ENCODE results near the gene CRISP3.
"Not testable (repeated sequence)": the region's sequence is repeated elsewhere in the genome, so short reads cannot be mapped to it uniquely, and the experiment has no call there.

CRISP3 gene, protein sequence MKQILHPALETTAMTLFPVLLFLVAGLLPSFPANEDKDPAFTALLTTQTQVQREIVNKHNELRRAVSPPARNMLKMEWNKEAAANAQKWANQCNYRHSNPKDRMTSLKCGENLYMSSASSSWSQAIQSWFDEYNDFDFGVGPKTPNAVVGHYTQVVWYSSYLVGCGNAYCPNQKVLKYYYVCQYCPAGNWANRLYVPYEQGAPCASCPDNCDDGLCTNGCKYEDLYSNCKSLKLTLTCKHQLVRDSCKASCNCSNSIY

DNA sequence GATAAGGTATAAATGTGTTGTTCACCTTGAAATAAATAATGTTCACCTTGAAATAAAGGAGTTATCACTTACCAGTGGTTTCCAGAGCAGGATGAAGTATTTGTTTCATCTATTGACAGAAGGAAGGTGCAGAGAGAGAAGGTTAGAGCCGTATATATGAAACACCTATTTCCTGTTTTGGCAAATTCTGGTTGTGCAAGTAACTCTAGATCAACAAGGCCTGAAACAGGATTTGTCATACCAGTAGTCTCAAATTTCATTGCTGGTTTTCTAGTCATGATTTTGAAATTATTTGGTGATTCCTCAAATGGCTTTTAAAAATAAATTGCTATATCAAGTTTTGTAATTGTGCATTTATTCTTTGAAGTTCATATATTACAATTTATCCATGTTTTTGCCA is at the start of gene CRISP3:
Gene CRISP3, minus strand, starts transcription at position 130 of the 400 bp plus-strand sequence. Its CDS starts 21 bp downstream, at position 109.
- DNase-seq (ENCODE audit: low read depth) = no peak
- no peak within 1 kb of the TSS for H3K4me3 ChIP-seq (ENCODE audit: low read depth, low read length)

DNA sequence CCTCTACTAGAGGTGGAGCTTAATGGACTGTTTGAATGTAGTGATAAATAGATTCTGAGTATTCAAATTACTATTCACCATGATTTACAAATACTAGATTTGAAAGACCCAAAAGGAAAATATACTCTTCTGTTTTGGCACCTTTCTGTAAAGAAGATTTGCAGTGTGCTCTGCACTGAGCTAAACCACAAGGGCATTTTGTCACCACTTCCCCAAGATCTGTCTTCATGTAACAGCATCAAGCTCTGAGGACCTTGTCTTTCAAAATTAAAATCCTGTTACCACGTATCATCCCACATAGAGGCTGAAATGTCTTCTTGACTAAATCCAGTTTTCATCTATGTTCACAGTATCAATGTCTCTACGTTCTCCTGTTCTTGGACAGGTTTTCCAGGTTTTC is 46.2 kb upstream of the CRISP3 start:
- DNase-seq (ENCODE audit: low read depth) = no peak
- no peak overlapping the region for H3K4me3 ChIP-seq (ENCODE audit: low read depth, low read length)

DNA sequence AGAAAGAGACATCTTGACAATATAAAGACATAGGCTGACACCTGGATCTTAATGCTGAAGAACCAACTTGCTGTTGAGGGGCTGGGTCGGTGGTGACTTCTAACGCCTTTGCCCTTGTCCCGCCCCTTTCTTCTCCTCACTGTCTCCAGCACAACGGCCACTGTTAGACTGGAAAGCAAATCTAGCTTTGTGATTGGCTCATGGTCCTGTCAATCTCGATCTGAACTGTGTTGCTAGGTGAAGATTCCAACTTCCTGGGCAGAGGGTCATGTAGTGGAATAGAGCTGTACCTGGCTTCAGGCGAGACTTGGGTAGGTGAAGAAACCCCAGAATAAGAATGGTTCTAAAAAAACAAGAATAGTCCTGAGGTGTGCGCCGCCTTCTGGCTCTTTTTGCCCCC is 43.0 kb upstream of the CRISP3 start, which contains the start of gene PGK2:
Gene PGK2, minus strand, starts transcription at position 110 of the 400 bp plus-strand sequence. Its CDS starts 98 bp downstream, at position 12.
- DNase-seq (ENCODE audit: low read depth) = no peak
- H3K4me3 ChIP-seq (ENCODE audit: low read depth, low read length) = no peak within 1 kb of the TSS

DNA sequence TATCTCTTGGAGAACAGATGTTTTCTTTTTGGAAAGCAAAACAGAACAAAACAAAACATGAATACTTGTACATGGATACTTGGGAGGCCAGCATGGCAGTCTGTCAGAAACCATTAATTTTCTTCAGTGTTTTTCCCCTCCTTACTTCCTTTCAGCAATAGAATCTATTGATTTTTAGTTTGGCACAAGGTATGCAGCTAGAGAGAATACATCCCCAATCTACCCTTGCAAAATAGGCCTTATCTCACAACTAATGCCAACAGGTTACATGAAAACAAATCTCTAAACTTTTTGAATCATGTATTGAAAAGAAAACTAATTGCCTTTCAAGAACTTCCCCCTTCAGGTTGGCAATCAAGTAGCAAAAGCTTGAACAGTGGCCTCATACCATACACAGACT is 40.1 kb upstream of the CRISP3 start:
- DNase-seq (ENCODE audit: low read depth) = no peak

DNA sequence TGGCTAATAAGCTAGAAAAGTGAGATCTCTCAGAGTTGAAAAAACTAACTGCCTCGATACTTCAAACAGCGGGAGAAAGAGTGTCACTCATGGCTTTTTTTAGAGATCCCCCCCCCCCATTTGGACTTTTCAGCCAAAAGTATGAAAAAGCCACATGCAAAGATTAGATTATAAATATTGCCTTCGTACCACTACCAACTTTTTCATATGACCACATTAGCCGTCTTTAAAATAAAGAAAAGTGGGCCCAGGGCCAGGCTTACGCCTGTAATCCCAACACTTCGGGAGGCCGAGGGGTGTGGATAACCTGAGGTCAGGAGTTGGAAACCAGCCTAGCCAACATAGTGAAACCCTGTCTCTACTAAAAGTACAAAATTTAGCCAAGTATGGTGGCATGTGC is 38.5 kb upstream of the CRISP3 start:
- H3K4me3 ChIP-seq (ENCODE audit: low read depth, low read length) = no peak overlapping the region
- DNase-seq (ENCODE audit: low read depth) = no peak

More for the DNA sequence above, 40.1 kb upstream of the CRISP3 start:
- no peak overlapping the region for H3K4me3 ChIP-seq (ENCODE audit: low read depth, low read length)

DNA sequence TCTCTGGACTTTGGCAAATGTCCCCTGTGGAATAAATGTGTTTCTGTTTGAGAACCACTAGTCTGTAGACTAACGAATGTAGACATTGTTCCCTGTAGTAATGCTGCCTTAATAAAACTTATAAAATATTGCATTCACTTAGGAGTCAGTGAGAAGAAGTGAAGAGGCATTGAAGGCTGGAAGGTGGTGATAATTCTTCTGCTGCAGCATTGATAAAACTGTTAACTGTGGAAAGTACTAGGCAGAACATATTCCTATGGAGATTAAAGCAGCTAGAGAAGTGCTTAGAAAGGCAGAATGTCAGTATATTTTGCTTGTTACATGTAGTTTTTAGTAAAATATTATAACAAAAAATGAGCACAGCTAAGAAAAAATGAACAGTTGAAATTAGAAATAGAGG is 38.1 kb upstream of the CRISP3 start:
- no peak for DNase-seq (ENCODE audit: low read depth)
- H3K4me3 ChIP-seq (ENCODE audit: low read depth, low read length) = no peak overlapping the region

DNA sequence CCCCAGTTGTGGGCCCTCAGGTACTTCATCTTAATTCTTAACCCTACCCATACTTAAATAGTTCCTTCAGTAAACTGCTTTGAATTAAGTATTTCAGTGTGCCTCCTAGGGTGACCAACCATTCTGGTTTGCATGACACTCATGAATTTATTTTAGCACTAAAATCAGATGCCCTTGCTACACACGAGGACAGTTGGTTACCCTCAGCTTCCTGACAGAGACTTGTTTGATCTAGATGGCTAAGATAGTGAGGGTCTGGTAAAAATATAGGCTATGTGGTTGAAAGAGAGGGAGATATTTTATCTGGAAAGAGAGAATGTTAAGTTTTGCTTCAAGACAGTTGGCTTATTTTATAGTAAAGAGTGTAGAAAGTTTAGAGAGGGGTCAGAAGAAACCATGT is 32.3 kb upstream of the CRISP3 start:
- no peak for DNase-seq (ENCODE audit: low read depth)
- H3K4me3 ChIP-seq (ENCODE audit: low read depth, low read length) = no peak overlapping the region

DNA sequence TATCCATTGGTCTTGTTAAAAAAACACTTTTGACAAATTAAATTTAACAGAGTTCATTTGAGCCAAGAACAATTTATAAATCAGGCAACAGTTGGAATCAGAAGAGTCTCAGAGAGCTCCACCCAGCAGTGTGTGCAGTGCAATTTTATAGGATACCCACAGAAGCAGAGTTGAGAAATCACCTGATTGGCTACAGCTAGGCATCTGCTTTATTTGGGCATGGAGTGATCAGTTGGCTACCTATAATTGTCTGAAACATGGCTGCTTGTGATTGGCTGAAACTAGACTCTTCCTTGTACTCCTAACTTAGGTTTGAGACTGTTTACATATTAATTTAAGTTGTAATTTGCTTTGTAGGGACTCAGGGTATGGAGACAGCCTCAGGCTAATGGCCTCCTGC is 30.9 kb upstream of the CRISP3 start:
- no peak for DNase-seq (ENCODE audit: low read depth)
- no peak overlapping the region for H3K4me3 ChIP-seq (ENCODE audit: low read depth, low read length)

DNA sequence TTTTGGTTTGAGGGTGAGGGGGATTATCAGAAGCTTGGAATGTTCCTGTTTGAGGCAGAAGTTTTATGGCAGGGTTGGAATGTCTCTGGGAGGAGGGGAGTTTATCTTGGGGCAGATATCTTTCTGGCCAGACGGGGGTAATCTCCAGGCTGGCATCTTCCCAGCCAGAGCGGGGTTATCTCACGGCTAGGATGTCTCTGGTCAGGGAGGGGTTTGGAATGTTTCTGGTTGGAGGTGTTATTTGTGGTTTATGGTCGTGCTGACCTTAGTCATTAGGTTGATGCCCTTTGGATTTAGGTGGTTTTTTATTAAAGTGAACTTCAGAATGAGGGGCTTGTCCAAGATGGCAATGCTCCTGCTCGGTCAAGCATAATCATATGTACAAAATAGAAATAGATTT is 28.1 kb upstream of the CRISP3 start:
- H3K4me3 ChIP-seq (ENCODE audit: low read depth, low read length) = no peak overlapping the region
- no peak for DNase-seq (ENCODE audit: low read depth)

DNA sequence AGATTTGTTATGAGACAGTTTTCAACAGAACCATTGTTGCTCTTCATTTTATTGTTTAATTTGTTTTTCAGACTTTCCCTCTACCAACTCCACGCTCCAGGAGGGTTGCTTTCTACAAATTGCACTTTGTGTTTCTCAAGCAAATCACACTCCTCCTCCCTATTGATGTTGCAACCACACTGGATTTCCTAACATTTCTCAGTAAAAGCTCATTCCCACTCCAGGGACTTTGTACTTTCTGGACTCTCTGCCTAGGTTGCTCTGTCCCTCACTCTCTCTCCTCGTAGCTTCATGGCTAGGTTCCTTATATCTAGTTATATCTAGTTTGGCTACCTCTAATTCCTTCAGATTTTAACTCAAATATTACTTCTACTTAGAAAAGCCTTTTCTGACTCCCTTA is 22.6 kb upstream of the CRISP3 start:
- no peak overlapping the region for H3K4me3 ChIP-seq (ENCODE audit: low read depth, low read length)
- DNase-seq (ENCODE audit: low read depth) = no peak

DNA sequence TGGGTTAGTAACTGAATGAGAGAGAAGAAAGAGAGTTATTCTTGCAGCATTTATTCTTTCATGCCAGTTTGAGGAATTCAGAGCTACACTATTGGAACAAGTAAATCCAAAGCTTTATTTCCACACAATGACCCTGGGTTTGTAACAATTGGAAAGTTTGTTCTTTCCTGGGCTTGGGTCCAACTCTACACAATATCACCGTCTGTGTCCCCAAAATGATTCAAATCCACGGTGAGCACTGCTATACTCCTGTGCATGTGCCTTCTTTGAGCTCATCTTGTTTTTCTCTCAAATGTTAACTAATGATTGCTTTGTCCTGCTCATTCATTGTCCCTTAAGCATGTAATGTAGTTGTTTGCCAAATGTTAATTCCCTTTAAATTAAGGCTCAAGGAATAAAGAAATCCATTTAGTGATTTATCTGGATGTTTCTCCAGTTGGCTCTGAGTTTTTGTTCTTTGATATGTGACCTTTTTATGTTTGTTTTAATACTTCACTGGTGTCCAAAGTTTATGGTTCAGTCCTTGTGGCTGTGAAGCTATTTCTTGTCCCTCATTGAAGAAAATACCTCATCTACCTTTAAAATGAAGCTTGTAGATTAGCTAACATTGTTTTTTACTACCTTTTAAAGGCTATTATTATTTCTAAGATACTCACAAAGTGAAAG is 20.5 kb upstream of the CRISP3 start:
- H3K4me3 ChIP-seq (ENCODE audit: low read depth, low read length) = no peak overlapping the region
- no peak for DNase-seq (ENCODE audit: low read depth)

DNA sequence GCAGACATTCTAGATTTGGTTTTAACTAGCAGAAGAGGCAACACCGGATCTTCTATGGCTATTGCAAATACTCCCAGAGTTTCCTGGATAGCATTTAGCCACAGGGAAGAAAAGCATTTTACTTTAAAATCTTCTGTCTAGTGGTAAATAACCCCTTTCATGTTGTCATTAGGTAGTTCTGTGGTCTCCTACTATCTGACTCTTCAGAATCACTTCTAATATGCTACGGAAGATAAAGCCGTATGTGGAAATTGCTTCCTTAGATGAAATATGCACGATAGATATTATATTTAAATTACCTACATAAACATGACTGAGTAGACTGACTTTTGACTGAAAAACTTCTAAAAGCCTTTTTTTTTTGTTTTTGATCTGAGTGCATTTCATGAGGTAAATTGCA is 759 bp downstream of the CRISP3 start:
- no peak for DNase-seq (ENCODE audit: low read depth)
- H3K4me3 ChIP-seq (ENCODE audit: low read depth, low read length) = no peak overlapping the region

DNA sequence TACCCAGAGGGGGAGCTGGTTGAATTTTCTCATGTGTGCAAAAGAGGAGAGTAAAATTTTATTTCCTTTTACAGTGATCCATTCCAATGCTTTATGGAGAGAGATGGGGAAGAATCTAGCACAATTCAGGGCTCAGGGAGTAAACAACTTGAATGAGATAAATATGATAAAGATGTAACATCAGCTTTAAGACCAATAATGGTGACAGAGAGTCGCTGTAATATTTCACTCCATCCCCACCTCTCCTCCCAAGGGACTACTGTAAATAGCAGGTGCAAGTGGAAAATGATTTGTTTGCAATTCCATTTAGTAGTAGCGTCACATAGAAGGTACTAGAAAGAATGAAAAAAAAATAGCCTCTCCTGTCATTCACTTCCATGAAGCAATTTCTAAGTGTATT is 4.8 kb downstream of the CRISP3 start:
- DNase-seq (ENCODE audit: low read depth) = no peak
- H3K4me3 ChIP-seq (ENCODE audit: low read depth, low read length) = no peak overlapping the region

DNA sequence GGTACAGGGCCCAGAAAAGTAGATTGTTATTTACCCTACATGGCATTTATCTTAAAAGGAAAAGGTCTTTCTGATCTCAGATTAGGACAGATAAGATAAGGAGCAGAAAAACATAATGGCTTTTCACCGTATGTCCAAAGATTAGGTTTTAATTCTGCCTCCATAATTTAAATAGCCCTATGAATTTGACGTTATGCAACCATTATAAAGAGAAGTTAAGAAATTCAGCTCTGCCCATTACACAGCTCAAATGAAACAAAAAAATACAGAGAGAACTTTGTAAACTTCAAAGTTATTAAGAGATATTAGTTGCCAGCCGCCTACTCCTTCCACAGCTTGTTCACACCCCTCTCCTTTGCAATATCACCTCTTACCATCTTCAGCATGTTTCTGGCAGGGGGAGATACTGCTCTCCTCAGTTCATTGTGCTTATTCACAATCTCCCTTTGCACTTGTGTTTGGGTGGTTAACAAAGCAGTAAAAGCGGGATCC is 8.1 kb downstream of the CRISP3 start:
- H3K4me3 ChIP-seq (ENCODE audit: low read depth, low read length) = no peak overlapping the region
- no peak for DNase-seq (ENCODE audit: low read depth)

DNA sequence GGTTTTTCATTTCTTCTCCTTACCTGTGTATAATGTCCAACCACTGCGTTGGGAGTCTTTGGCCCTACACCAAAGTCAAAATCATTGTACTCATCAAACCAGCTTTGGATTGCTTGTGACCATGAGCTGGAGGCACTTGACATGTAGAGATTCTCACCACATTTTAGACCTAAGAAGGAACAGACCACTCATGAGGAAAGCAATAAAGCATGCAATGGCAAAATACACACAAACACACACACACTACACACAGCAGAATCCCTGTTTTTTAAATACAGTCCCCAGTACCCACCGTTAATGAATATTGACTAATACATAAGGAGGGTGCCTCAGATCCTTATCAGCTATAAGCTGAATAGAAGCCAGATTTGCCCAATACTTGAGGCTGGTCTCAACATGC is 10.5 kb downstream of the CRISP3 start:
- no peak overlapping the region for H3K4me3 ChIP-seq (ENCODE audit: low read depth, low read length)
- no peak for DNase-seq (ENCODE audit: low read depth)

DNA sequence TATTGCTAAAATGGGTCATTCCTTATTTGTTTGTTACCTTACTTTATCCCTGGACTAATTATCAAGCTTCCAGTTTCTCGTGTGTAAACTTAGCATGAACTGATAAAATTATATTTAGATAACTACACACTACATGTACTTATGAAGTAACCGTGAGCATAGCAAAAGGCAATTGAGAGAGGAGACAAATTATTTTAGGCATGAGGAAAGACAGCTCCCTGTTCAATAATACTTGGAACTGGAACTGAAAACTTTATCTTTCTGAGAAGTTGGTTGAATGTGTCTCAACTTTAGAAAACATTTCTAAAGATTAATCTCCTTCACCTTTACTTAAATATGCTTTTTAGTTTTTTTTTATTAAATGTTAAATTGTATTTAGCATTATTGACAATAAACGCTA is 11.4 kb downstream of the CRISP3 start:
- DNase-seq (ENCODE audit: low read depth) = no peak
- H3K4me3 ChIP-seq (ENCODE audit: low read depth, low read length) = no peak overlapping the region

DNA sequence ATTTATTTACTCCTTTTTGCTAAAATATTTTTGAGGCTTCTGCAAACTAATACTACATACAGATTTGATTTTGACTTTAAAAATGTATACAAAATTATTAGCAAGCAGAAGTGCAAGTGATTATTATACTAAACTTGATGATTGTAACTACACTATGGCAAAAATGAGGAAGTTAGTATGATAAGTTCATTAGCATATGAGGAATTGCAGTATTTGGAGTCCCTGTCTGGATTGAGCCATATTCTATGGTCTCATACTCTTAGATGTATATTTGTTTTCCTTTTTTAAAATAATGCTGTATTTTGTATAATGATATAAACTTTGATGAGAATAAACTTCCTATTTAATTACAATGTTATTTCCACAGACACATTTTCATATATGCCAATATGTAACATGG is 13.9 kb downstream of the CRISP3 start:
- DNase-seq (ENCODE audit: low read depth) = no peak
- no peak overlapping the region for H3K4me3 ChIP-seq (ENCODE audit: low read depth, low read length)

DNA sequence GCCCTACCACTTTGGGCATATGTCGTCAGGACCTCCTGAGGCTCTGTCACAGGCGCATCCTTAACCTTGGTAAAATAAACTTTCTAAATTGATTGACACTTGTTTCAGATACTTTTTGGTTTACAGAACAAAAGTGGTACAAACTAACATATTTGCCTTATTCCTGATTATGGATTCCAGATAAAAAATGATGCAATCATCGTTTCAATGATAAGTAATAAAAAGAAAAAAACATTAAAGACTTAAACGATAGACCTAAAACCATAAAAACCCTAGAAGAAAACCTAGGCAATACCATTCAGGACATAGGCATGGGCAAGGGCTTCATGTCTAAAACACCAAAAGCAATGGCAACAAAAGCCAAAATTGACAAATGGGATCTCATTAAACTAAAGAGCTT is 20.3 kb downstream of the CRISP3 start:
- DNase-seq (ENCODE audit: low read depth); H3K4me3 ChIP-seq (ENCODE audit: low read depth, low read length): not testable (repeated sequence)

DNA sequence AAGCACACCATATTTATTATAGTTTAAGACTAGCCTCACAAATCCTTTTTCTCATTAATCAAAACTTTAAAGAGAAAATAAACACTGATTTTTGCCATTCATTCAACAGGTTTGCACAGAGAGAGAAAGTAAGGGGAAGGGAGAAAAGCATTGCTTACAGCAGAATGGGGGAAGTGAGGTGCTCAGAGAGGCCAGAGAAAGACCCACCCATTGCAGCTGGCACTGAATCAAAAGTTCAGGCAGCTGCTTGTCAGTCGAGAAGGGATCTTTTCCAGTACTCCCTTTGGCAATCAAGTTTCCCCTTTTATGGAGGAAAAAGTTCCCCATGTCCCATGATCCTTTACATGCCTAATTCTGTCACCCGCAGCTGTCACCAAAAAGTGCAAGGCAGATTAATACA is 22.9 kb downstream of the CRISP3 start:
- H3K4me3 ChIP-seq (ENCODE audit: low read depth, low read length) = no peak overlapping the region
- DNase-seq (ENCODE audit: low read depth) = no peak

DNA sequence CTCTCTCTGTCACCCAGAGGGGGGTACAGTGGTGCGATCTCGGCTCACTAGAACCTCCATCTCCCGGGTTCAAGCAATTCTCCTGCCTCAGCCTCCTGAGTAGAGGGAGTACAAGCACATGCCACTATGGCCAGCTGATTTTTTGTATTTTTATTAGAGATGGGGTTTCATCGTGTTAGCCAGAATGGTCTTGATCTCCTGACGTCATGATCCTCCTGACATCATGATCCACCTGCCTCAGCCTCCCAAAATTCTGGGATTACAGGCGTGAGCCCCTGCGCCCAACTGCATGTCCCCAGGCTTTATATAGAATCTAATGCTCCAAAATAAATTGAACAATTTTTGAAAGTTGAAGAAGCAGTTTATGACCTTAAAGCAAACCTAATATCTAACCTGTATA is 23.8 kb downstream of the CRISP3 start:
- DNase-seq (ENCODE audit: low read depth) = no peak
- no peak overlapping the region for H3K4me3 ChIP-seq (ENCODE audit: low read depth, low read length)

DNA sequence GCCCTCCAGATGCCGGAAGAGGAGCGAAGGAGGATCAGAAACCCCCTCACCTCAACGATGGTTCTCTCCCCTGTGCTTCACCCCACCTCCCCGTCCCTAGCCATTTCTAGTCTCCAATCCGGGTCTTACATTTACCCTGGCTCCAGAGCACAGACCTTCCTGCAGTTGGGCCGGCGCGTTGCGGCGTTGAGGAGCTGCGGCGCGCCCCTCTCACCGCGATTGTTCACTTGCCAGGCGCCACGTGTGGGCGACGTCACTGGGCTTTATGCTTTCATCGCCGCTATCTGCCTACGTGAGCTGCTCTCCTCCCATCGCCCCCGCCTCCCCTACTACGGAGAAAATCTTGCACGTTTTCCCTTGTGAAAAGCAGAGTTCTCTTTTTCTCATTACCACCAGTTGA is 30.8 kb downstream of the CRISP3 start, which contains the start of gene CRISP2:
Gene CRISP2, minus strand, starts transcription at position 198 of the 400 bp plus-strand sequence. CDS start 4,347 bp downstream, outside the sequence.
- no peak for DNase-seq (ENCODE audit: low read depth)
- no peak within 1 kb of the TSS for H3K4me3 ChIP-seq (ENCODE audit: low read depth, low read length)
